Activated T-cell treated with anti-CD3 and anti-CD28 coated beads, Interleukin-2, amount 50 U/mL, for 72 hours (primary cell): ENCODE measurements around the gene RAB5IF. TPM values are rescaled to one million over a fixed set of nuclear protein-coding genes. Genes with fewer than 3 reads are reported as not detected.
"Not testable (repeated sequence)": the region's sequence is repeated elsewhere in the genome, so short reads cannot be mapped to it uniquely, and the experiment has no call there.

ENCODE experiments used
- ATAC-seq, 2 donors: fragments of 150-1000 bp; cut with Tn5 transposase; replicated peaks in 1 of 2; 2 replicates each; pipeline ENCODE4 v1.10.0; 2021; ENCODE audit warnings: moderate library complexity in 2 of 2, mild to moderate bottlenecking in 1 of 2
- DNase-seq, 2 donors: peaks; one replicate each; pipeline ENCODE4 v3.0.0; 2021 to 2022; ENCODE audit warnings: mixed read lengths in 1 of 2
- H3K27ac Mint-ChIP-seq: one replicate; pipeline ENCODE4 v1.8.0; 2022; ENCODE audit warnings: mild to moderate bottlenecking, moderate library complexity, mixed read lengths
- H3K27me3 Mint-ChIP-seq: one replicate; pipeline ENCODE4 v1.8.0; 2022; ENCODE audit warnings: low read depth, mixed read lengths
- H3K36me3 Mint-ChIP-seq, 2 donors: one replicate each; pipeline ENCODE4 v1.8.0; 2022; ENCODE audit warnings: mixed read lengths in 2 of 2, mild to moderate bottlenecking in 1 of 2; ENCODE audit not compliant: insufficient read depth in 2 of 2
- H3K4me1 Mint-ChIP-seq: one replicate; pipeline ENCODE4 v1.8.0; 2022; ENCODE audit warnings: low read depth, mixed read lengths
- H3K4me3 Mint-ChIP-seq, 2 donors: one replicate each; pipeline ENCODE4 v1.8.0; 2022; ENCODE audit warnings: mild to moderate bottlenecking in 2 of 2, mixed read lengths in 2 of 2, moderate library complexity in 2 of 2
- H3K9me3 Mint-ChIP-seq, 2 donors: one replicate each; pipeline ENCODE4 v1.8.0; 2022; ENCODE audit warnings: mixed read lengths in 2 of 2
- total RNA-seq, 2 donors: library from RNA; stranded (reverse); gene quantifications; one replicate each; pipeline ENCODE4 v1.2.3, GENCODE V29; 2022

Gene RAB5IF, protein sequence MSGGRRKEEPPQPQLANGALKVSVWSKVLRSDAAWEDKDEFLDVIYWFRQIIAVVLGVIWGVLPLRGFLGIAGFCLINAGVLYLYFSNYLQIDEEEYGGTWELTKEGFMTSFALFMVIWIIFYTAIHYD
- 10 to 100 TPM; 78.2 to 88.3 TPM for total RNA-seq

- Mint-ChIP-seq H3K9me3 (no peaks in the 10 kb centered on the region), H3K27me3 (no peaks in the 10 kb centered on the region), H3K27ac (peak within 1 kb of the TSS; percentile 97), H3K4me1 (peaks cover 33% of the 10 kb centered on the region), H3K4me3 (peak within 1 kb of the TSS; percentile 98 to 99), H3K36me3 (peaks cover 8 to 21% of the 10 kb centered on the region in 2 donors)
- peak; percentile 99 to 100 for DNase-seq
- ATAC-seq = peak; percentile 91 to 93
Measured at GRCh38 chr20:36605399-36606157, at the start of gene RAB5IF. TSS of gene RAB5IF (plus strand) at chr20:36605779. CDS start at chr20:36605952, 173 bp downstream.

- Mint-ChIP-seq H3K27me3 (no peaks in the 10 kb centered on the region), H3K4me3 (no peak overlapping the region), H3K27ac (no peak overlapping the region), H3K4me1 (no peaks in the 10 kb centered on the region), H3K9me3 (peaks cover 0 to 4% of the 10 kb centered on the region in 2 donors), H3K36me3 (peaks cover 4 to 9% of the 10 kb centered on the region in 2 donors)
- DNase-seq (no peak), ATAC-seq (no peak)
Measured at GRCh38 chr20:36562724-36563123, 42.9 kb upstream of the RAB5IF start.

DNA sequence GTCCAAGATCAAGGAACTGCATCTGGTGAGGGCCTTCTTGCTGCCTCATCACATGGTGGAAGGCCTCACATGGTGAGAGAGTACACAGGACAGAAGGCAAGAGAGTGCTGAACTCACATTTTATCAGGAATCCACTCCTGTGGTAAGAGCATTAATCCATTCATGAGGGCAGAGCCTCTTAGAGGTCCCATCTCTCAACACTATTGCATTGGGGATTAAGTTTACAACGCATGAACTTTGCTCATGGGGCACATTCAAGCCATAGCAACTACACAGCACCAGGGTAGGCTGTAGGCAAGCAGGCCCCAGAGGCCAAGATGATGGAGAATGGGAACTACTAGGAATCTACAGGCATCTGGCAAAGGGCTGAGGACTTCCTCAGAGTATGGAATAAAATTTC is 42.2 kb upstream of the RAB5IF start:
- ATAC-seq (no peak), DNase-seq (no peak)
- Mint-ChIP-seq H3K27ac (no peak overlapping the region), H3K27me3 (no peaks in the 10 kb centered on the region), H3K9me3 (peaks cover 0 to 4% of the 10 kb centered on the region in 2 donors), H3K4me1 (no peaks in the 10 kb centered on the region), H3K4me3 (no peak overlapping the region), H3K36me3 (peaks cover 4 to 9% of the 10 kb centered on the region in 2 donors)

DNA sequence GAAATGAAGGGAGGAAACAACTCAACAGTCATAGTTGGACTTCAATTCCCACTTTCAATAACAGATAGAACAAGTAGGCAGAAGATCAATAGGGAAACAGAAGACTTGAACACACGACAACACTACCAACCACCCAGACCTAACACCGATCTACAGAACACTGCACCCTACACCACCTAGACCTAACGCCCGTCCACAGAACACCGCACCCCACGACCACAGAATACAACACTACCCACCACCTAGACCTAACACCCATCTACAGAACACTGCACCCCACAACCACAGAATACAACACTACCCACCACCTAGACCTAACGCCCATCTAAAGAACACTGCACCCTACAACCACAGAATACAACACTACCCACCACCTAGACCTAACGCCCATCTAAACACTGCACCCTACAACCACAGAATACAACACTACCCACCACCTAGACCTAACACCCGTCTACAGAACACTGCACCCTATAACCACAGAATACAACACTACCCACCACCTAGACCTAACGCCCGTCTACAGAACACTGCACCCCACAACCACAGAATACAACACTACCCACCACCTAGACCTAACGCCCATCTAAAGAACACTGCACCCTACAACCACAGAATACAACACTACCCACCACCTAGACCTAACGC is 41.4 kb upstream of the RAB5IF start:
- not testable (repeated sequence) for H3K4me1 Mint-ChIP-seq, DNase-seq, H3K36me3 Mint-ChIP-seq, H3K9me3 Mint-ChIP-seq, ATAC-seq, H3K27me3 Mint-ChIP-seq, H3K27ac Mint-ChIP-seq, H3K4me3 Mint-ChIP-seq

DNA sequence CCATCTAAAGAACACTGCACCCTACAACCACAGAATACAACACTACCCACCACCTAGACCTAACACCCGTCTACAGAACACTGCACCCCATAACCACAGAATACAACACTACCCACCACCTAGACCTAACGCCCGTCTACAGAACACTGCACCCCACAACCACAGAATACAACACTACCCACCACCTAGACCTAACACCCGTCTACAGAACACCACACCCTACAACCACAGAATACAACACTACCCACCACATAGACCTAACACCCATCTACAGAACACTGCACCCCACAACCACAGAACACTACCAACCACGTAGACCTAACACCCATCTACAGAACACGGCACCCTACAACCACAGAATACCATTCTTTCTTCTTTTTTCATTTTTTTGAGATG is 40.9 kb upstream of the RAB5IF start:
- ATAC-seq, H3K27me3 Mint-ChIP-seq, H3K36me3 Mint-ChIP-seq, H3K27ac Mint-ChIP-seq, DNase-seq, H3K4me3 Mint-ChIP-seq, H3K4me1 Mint-ChIP-seq, H3K9me3 Mint-ChIP-seq: not testable (repeated sequence)

DNA sequence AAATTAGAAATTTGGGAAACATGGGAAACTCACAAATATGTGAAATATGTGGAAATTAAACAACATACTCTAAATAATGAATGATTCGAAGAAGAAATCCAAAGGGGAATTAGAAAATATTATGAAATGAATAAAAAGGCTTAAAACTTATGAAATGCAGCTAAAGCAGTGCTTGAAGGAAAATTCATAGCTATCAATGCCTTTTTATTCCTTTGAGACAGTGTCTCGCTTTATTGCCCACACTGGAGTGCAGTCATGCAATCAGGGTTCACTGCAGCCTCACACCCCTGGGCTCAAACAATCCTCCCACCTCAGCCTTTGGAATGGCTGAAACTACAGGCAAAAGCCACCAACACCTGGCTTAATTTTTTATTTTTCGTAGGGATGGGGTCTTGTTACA is 40.1 kb upstream of the RAB5IF start:
- Mint-ChIP-seq H3K9me3 (peaks cover 0 to 4% of the 10 kb centered on the region in 2 donors), H3K4me1 (no peaks in the 10 kb centered on the region), H3K36me3 (peaks cover 4 to 9% of the 10 kb centered on the region in 2 donors), H3K27ac (no peak overlapping the region), H3K27me3 (no peaks in the 10 kb centered on the region), H3K4me3 (no peak overlapping the region)
- DNase-seq (no peak), ATAC-seq (no peak)

- no peaks in the 10 kb centered on the region for H3K27me3 Mint-ChIP-seq
- ATAC-seq (no peak), DNase-seq (no peak)
- no peak overlapping the region for H3K4me3 Mint-ChIP-seq
- no peak overlapping the region for H3K27ac Mint-ChIP-seq
- H3K9me3 Mint-ChIP-seq = peaks cover 0 to under 1% of the 10 kb centered on the region in 2 donors
- peaks cover 21% of the 10 kb centered on the region for H3K4me1 Mint-ChIP-seq
- H3K36me3 Mint-ChIP-seq = peaks cover 4 to 9% of the 10 kb centered on the region in 2 donors
Measured at GRCh38 chr20:36569847-36570429, 35.6 kb upstream of the RAB5IF start.

DNA sequence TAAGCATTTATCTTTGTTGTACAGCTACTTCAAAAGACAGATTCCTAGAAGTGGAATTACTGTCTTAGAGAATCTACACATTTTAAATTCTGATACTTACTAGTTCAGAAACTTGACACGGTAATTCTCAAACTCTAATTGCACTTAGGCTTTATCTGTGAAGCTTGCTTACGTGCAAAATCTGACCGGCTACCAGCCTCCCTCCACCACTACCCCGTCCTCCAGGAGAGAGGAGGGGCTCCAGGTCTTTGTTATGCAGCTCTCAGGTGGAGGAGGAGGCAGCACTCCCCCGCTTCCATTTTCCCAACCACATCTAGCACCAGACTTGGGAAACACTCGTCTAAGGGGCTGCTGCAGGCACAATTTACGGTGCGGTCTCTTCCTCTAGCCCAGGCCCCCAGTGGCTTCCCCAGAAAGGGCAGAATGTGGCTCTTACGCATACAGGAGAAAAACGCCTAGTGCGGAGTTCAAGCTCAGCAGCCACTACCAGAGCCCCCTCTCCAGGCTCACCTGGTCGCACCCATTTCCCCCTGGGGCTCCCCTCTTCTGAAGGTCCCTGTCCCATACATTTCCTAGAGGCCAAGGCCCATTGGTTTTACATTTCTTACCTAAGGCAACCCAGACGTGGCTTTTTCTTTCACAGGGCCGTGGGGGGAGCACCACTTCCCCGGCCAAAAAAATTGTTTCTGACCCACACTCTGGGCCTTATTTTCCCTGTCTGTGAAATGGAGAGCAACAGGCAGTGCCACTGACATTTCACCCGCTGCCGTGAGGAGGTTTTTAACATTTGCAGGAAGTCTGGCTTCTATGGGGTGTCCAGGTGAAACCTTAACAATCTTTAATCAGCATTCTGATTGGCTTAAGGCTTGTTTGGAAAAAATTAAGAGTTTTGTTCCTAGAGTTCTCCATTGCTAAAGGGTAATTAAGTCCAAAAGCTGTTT is 33.7 kb upstream of the RAB5IF start:
- Mint-ChIP-seq H3K4me3 (peak overlapping the region; percentile 91 to 92), H3K27ac (peak overlapping the region; percentile 93), H3K36me3 (peaks cover 5 to 11% of the 10 kb centered on the region in 2 donors), H3K4me1 (peaks cover 38% of the 10 kb centered on the region), H3K27me3 (no peaks in the 10 kb centered on the region), H3K9me3 (no peaks in the 10 kb centered on the region)
- no peak for ATAC-seq
- no peak for DNase-seq

DNA sequence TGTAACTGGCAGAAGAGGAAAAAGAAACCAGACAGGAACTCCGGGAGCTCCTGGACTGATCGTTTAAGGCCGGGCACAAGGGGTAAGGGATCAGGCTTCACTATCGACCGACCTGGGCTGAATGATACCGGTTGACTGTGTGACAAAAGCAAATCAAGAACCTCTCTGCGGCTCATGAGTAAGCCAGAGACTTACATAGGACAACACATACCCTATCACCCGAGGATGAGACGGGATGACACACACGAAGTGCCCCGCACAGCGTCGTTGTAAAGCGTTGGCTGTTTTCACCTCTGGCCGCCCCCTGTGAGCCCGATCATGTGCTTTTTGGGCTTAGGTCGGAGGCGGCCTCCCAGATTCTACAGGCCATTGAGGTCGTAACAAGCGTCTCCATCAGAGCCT is 32.9 kb upstream of the RAB5IF start:
- Mint-ChIP-seq H3K9me3 (no peaks in the 10 kb centered on the region), H3K27me3 (no peaks in the 10 kb centered on the region), H3K36me3 (peaks cover 5 to 10% of the 10 kb centered on the region in 2 donors), H3K4me3 (peak overlapping the region; percentile 91 to 92), H3K27ac (peak overlapping the region; percentile 93), H3K4me1 (peaks cover 38% of the 10 kb centered on the region)
- peak; percentile 80 to 89 for DNase-seq
- ATAC-seq = peak; percentile 87 to 91

GRCh38 chr20:36573103-36573797 is 32.3 kb upstream of the RAB5IF start, which contains the start of gene TGIF2:
TSS of gene TGIF2 (plus strand) at chr20:36573597. CDS start at chr20:36578775, 5,178 bp downstream.
- peaks cover 38% of the 10 kb centered on the region for H3K4me1 Mint-ChIP-seq
- H3K27ac Mint-ChIP-seq = peak within 1 kb of the TSS; percentile 93
- no peaks in the 10 kb centered on the region for H3K27me3 Mint-ChIP-seq
- H3K36me3 Mint-ChIP-seq = peaks cover 5 to 10% of the 10 kb centered on the region in 2 donors
- H3K9me3 Mint-ChIP-seq = no peaks in the 10 kb centered on the region
- DNase-seq (peak; percentile 88 to 92), ATAC-seq (peak; percentile 77 to 80)
- H3K4me3 Mint-ChIP-seq = peak within 1 kb of the TSS; percentile 91 to 98

- Mint-ChIP-seq H3K4me1 (peaks cover 38% of the 10 kb centered on the region), H3K27me3 (no peaks in the 10 kb centered on the region), H3K27ac (no peak overlapping the region), H3K9me3 (no peaks in the 10 kb centered on the region), H3K4me3 (peak overlapping the region; percentile 65 to 98), H3K36me3 (peaks cover 6 to 12% of the 10 kb centered on the region in 2 donors)
- DNase-seq (peak; percentile 27 to 43), ATAC-seq (no peak)
Measured at GRCh38 chr20:36573798-36574365, 31.7 kb upstream of the RAB5IF start.
